GM12873 (cell line): Measurements from ENCODE around the gene GTF2I.

Source experiments
- TF ChIP-seq, protein P1 (sequence below): IDR thresholded peaks from 2 replicates; pipeline ENCODE4 v1.5.1; 2012; ENCODE audit warnings: low read depth, mild to moderate bottlenecking, moderate library complexity, low read length, control low read depth; ENCODE audit not compliant: insufficient read depth; ENCODE audit errors: missing control alignments

The GTF2I gene

DNA sequence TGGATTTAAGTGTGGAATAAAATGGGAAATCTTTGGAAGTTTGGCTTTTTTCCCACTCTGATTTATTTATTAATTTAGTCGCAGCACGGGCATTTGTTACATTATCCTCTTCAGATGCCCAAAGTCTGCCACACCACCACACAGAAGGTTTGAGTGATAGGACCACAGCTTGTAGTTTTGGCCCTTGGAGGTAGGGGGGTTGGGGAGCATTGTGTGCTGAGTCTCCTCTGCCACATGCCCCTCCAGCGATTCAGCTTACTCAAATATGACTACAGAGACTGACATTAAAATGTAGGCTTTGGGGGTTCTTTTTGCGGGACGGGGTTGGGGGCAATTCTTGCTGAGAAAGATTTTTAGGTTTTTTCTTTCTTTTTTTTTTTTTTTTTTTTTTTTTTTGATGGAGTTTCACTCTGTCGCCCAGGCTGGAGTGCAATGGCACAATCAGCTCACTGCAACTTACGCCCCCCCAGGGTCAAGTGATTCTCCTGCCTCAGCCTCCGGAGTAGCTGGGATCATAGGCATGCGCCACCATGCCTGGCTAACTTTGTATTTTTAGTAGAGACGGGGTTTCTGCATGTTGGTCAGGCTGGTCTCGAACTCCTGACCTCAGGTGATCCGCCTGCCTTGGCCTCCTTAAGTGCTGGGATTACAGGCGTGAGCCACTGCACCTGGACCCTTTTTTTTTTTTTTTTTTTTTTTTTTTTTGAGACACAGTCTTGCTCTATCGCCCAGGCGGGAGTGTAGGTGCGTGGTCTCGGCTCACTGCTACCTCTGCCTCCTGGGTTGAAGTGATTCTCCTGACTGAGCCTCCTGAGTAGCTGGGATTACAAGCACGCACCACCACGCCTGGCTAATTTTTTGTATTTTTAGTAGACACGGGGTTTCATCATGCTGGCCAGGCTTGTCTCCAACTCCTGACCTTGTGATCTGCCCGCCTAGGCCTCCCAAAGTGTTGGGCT, 4.6 kb downstream of the GTF2I start:
- TF ChIP-seq, protein P1, sequence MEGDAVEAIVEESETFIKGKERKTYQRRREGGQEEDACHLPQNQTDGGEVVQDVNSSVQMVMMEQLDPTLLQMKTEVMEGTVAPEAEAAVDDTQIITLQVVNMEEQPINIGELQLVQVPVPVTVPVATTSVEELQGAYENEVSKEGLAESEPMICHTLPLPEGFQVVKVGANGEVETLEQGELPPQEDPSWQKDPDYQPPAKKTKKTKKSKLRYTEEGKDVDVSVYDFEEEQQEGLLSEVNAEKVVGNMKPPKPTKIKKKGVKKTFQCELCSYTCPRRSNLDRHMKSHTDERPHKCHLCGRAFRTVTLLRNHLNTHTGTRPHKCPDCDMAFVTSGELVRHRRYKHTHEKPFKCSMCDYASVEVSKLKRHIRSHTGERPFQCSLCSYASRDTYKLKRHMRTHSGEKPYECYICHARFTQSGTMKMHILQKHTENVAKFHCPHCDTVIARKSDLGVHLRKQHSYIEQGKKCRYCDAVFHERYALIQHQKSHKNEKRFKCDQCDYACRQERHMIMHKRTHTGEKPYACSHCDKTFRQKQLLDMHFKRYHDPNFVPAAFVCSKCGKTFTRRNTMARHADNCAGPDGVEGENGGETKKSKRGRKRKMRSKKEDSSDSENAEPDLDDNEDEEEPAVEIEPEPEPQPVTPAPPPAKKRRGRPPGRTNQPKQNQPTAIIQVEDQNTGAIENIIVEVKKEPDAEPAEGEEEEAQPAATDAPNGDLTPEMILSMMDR, result peak; percentile 47

DNA sequence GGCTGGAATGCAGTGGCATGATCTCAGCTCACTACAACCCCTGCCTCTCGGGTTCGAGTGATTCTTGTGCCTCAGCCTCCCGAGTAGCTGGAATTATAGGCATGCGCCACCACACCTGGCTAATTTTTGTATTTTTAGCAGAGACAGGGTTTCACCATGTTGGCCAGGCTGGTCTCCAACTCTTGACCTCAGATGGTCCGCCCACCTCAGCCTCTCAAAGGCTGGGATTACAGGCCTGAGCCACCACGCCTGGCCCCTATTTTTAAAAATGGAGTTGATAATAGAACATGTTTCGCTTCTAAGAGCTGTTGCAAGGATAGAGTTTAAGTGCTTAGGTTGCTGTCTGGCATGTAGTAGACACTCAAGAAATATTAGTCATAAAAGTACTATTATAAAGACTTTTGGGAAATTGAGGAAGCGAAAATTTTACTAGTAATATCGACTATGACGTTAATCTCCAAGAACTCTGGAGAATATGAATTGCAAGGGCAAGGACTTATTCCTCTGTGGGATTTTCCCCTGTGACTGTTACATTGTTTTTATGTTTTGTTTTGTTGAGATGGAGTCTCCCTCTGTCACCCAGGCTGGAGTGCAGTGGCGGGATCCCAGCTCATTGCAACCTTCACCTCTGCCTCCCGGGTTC, 7.9 kb downstream of the GTF2I start:
- TF ChIP-seq, protein P1, result no peak

DNA sequence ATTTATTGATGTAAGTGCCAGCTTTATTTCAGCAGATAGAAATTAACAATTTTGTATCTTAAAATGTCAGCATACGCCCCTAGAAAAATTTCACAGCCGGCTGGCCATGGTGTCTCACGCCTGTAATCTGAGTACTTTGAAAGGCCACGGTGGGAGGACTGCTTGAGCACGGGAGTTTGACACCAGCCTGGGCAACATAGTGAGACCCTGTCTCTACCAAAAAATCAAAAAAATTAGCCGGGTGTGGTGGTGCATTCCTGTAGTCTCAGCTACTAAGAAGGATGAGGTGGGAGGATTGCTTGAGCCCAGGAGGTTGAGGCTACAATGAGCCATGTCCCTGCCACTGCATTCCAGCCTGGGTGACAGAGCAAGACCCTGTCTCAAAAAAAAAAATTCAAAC, 14.1 kb downstream of the GTF2I start:
- TF ChIP-seq, protein P1, result no peak

DNA sequence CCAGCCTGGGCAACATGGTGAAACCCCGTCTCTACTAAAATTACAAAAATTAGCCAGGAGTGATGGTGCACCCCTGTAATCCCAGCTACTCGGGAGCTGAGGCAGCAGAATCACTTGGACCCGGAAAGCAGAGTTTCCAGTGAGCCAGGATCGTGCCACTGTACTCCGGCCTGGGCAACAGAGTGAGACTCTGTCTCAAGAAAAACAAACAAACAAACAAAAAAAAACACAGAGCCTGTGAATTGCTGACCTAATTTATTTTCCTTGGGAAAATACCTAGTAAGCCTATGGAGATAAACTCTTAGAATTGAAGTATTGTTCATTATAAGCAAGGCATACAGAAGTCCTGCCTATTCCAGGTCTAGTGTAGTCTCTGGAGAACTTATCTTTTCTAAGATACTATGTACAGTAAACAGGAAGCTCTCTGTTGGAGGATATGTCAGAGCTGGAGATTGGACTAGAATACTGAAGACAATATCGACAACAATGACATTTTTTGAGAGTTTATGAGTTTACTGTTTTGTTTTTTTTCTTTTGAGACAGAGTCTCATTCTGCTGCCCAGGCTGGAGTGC, 14.9 kb downstream of the GTF2I start:
- TF ChIP-seq, protein P1, result no peak

DNA sequence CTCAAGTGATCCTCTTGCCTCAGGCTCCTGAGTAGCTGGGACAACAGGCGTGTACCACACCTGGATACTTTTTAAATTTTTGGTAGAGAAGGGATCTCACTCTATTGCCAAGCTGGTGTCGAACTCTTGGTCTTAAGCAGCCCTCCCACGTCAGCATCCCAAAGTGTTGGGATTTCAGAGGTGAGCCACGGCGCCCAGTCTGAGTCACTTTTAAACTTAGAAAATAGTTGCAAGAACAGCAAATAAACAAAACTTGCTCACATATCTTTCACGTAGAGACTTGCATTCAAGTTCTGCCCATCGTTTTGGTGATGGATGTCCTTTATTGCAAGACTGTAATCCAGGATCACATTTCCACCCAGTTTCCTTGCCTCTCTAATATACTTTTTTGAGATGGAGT, 16.6 kb downstream of the GTF2I start:
- TF ChIP-seq, protein P1, result no peak

DNA sequence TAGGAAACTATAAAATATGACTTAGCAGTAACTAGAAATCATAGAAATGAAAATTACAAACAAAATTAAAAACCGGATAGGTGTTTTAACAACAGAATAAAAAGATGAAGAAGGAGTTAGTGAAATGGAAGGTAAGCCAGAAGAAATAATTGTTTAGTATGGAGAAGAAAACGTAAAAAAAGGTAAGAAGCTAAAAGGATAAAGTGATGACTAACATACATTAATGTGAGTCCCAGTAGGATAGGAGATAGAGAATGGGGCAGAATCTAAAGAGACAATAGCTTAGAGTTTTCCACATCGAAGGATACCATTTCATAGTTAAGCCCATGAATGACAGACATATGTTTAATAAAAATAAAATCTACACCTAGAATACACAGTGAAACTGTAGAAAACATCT, 25.3 kb downstream of the GTF2I start:
- TF ChIP-seq, protein P1, result no peak

DNA sequence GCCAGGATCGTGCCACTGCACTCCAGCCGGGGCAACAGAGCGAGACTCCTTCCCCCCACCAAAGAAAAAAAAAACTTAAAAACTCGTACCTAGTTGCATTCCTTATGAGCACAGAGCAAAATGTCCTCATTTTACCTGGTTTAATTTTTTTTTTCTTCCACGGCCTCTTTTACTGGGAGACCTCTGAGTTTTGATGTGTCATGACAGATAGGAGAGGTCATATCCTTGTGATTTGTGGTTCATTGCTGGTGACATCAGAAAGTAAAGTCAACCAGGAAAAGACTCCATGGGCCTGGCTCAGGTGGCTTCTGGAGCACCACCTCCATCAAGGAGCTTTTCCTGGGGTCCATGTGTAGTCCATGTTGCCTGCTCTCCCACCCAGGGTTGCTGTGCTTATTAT, 26.3 kb downstream of the GTF2I start:
- TF ChIP-seq, protein P1, result no peak
